Stimulated activated CD8-positive, alpha-beta memory T cell treated with anti-CD3 and anti-CD28 coated beads, Interleukin-4, amount 100 ng/mL, for 24 hours (primary cell): ENCODE results near the gene PRKCH.
A peak's percentile ranks its signal among the peaks of the same experiment; 100 is the strongest.

Source experiments
- DNase-seq: peaks from one replicate; pipeline ENCODE4 v3.0.0-alpha.2; 2020; ENCODE audit warnings: low read depth

The PRKCH gene

GRCh38 chr14:61430066-61430757, 108.8 kb downstream of the PRKCH start:
- DNase-seq: no peak

GRCh38 chr14:61433169-61433568, 111.8 kb downstream of the PRKCH start:
- DNase-seq: no peak

GRCh38 chr14:61433828-61434227, 112.4 kb downstream of the PRKCH start:
- no peak for DNase-seq

GRCh38 chr14:61434311-61434710, 112.9 kb downstream of the PRKCH start:
- DNase-seq: no peak

GRCh38 chr14:61435563-61436337, 114.4 kb downstream of the PRKCH start:
- no peak for DNase-seq

GRCh38 chr14:61437381-61437780, 116.0 kb downstream of the PRKCH start:
- DNase-seq: no peak

- DNase-seq: no peak
Observed at GRCh38 chr14:61438036-61438435, 116.7 kb downstream of the PRKCH start.

- DNase-seq: no peak
Observed at GRCh38 chr14:61438497-61438859, 117.1 kb downstream of the PRKCH start.

- DNase-seq: no peak
Observed at GRCh38 chr14:61438860-61439765, 117.7 kb downstream of the PRKCH start.

- no peak for DNase-seq
Observed at GRCh38 chr14:61439779-61440418, 118.5 kb downstream of the PRKCH start.

GRCh38 chr14:61443481-61443880, 122.1 kb downstream of the PRKCH start:
- DNase-seq: no peak

- peak; percentile 48 for DNase-seq
Observed at GRCh38 chr14:61444215-61444768, 122.9 kb downstream of the PRKCH start.

- no peak for DNase-seq
Observed at GRCh38 chr14:61451491-61451890, 130.1 kb downstream of the PRKCH start.

GRCh38 chr14:61451891-61452400, 130.6 kb downstream of the PRKCH start:
- no peak for DNase-seq

- no peak for DNase-seq
Observed at GRCh38 chr14:61452452-61452851, 131.1 kb downstream of the PRKCH start.

GRCh38 chr14:61453103-61453767, 131.9 kb downstream of the PRKCH start:
- DNase-seq: no peak

GRCh38 chr14:61454545-61454944, 133.2 kb downstream of the PRKCH start:
- no peak for DNase-seq

- DNase-seq: no peak
Observed at GRCh38 chr14:61455351-61455750, 134.0 kb downstream of the PRKCH start.

GRCh38 chr14:61456720-61457119, 135.3 kb downstream of the PRKCH start:
- peak; percentile 60 for DNase-seq

- no peak for DNase-seq
Observed at GRCh38 chr14:61458766-61459165, 137.4 kb downstream of the PRKCH start.

- DNase-seq: no peak
Observed at GRCh38 chr14:61459229-61459628, 137.8 kb downstream of the PRKCH start.
